Measurements from ENCODE around the gene RAB44. TPM values are rescaled to one million over a fixed set of nuclear protein-coding genes. Genes with fewer than 3 reads are reported as not detected.
A peak's percentile ranks its signal among the peaks of the same experiment; 100 is the strongest.

The RAB44 gene
- total RNA-seq, 1 experiment from 2014 or later, result not detected

- POLR2A ChIA-PET, result no interaction called here
- H3K36me3 ChIP-seq (ENCODE audit: control insufficient read depth, insufficient read depth, low read length), result 0 out of 2 replicates have a peak, but pooled peaks cover 2% of the 10 kb centered on the region
- H3K9me3 ChIP-seq (ENCODE audit: control insufficient read depth, insufficient read depth, low read depth, low read length), result no peaks in the 10 kb centered on the region
- ATAC-seq (no peak), DNase-seq (ENCODE audit: low read depth, low spot score) (no peak)
- CTCF ChIA-PET, result interaction anchor here (1.1 kb wide), 1 partner anchor 12 kb away, joined by 3 read pairs; no protein-coding TSS in a partner anchor
- in situ Hi-C loops (cut with HindIII; ENCODE audit: low pct_unique_long_range_greater_than_20kb, low sequenced_read_pairs) (no loop called here), intact Hi-C loops (cut with micrococcal nuclease; ENCODE audit: unreplicated experiment) (loop anchor here (10.0 kb wide), 1 partner anchor 69 kb away; no protein-coding TSS in a partner anchor)
- no peak overlapping the region for H3K27ac ChIP-seq (ENCODE audit: low read length)
- no peaks in the 10 kb centered on the region for H3K27me3 ChIP-seq (ENCODE audit: control insufficient read depth, insufficient read depth, low read length)
- no TSS peak for BruUV-seq (replicated peaks)
- TF ChIP-seq POLR2AphosphoS5 (IDR thresholded peaks at IDR 0.05; ENCODE audit: low read depth, low read length), result no peak
- TF ChIP-seq TCF7L2 (IDR thresholded peaks at IDR 0.05; ENCODE audit: low read depth, low read length), result no peak
- no peak for TF ChIP-seq CTCF (IDR thresholded peaks at IDR 0.05)
- TF ChIP-seq REST (IDR thresholded peaks at IDR 0.05; ENCODE audit: insufficient read depth in 1 of 2, low read depth in 2 of 2, low read length in 1 of 2), result no peak
- TF ChIP-seq SIN3A (IDR thresholded peaks at IDR 0.05; ENCODE audit: borderline replicate concordance, insufficient read depth, low read depth, low read length), result no peak
- H3K4me3 ChIP-seq (ENCODE audit: low read depth in 2 of 2, low read length in 2 of 2), result no peak overlapping the region
- peaks cover 28% of the 10 kb centered on the region for H3K4me1 ChIP-seq (ENCODE audit: control insufficient read depth, insufficient read depth, low read length)
These were observed 12.3 kb upstream of the RAB44 start for GRCh38 chr6:36685166-36685924.

GRCh38 chr6:36685926-36686667 is 11.5 kb upstream of the RAB44 start:
- TF ChIP-seq SIN3A (IDR thresholded peaks at IDR 0.05; ENCODE audit: borderline replicate concordance, insufficient read depth, low read depth, low read length), result no peak
- H3K27me3 ChIP-seq (ENCODE audit: control insufficient read depth, insufficient read depth, low read length), result no peaks in the 10 kb centered on the region
- H3K27ac ChIP-seq (ENCODE audit: low read length), result no peak overlapping the region
- ChIA-PET CTCF (interaction anchor here (1.1 kb wide), 1 partner anchor 12 kb away, joined by 3 read pairs; no protein-coding TSS in a partner anchor), POLR2A (no interaction called here)
- H3K4me3 ChIP-seq (ENCODE audit: low read depth in 2 of 2, low read length in 2 of 2), result no peak overlapping the region
- H3K9me3 ChIP-seq (ENCODE audit: control insufficient read depth, insufficient read depth, low read depth, low read length), result no peaks in the 10 kb centered on the region
- BruUV-seq (replicated peaks), result TSS peak; percentile 29
- no peak for ATAC-seq
- H3K4me1 ChIP-seq (ENCODE audit: control insufficient read depth, insufficient read depth, low read length), result peaks cover 24% of the 10 kb centered on the region
- intact Hi-C loops (cut with micrococcal nuclease; ENCODE audit: unreplicated experiment), result loop anchor here (10.0 kb wide), 1 partner anchor 69 kb away; no protein-coding TSS in a partner anchor
- DNase-seq (ENCODE audit: low read depth, low spot score), result no peak
- 0 out of 2 replicates have a peak, but pooled peaks cover 2% of the 10 kb centered on the region for H3K36me3 ChIP-seq (ENCODE audit: control insufficient read depth, insufficient read depth, low read length)
- in situ Hi-C loops (cut with HindIII; ENCODE audit: low pct_unique_long_range_greater_than_20kb, low sequenced_read_pairs), result no loop called here
